ENCODE measurements around the gene NDUFA12.

The NDUFA12 gene

DNA sequence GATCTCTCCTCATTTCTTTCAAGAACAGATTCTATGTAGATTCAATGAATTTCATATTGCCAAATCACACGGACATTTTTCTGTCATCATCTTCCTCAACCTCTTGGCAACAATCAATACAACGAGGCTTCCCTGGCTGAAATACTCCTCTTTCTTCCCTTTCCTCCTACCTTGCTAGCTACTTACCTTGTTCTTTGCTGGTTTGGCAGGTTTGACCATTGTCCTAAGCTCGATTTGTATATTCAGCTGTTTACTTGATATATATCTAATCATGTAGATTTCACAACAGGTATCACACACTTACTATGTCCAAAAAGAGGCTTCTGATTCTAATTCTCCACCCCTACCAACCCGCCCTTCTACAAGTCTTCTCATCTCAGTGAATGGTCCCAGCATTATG lies 23.6 kb downstream of the NDUFA12 start:
- H3K4me3 ChIP-seq (replicated peaks; ENCODE audit: insufficient read depth, low read length): no peak overlapping the region
- TF ChIP-seq POLR2AphosphoS5 (IDR thresholded peaks at IDR 0.05; ENCODE audit: low read depth) (no peak), SPI1 (IDR thresholded peaks at IDR 0.05; ENCODE audit: borderline replicate concordance, low read depth) (no peak), GABPA (IDR thresholded peaks at IDR 0.05; ENCODE audit: low read depth) (no peak)
- TF ChIP-seq, protein P1, sequence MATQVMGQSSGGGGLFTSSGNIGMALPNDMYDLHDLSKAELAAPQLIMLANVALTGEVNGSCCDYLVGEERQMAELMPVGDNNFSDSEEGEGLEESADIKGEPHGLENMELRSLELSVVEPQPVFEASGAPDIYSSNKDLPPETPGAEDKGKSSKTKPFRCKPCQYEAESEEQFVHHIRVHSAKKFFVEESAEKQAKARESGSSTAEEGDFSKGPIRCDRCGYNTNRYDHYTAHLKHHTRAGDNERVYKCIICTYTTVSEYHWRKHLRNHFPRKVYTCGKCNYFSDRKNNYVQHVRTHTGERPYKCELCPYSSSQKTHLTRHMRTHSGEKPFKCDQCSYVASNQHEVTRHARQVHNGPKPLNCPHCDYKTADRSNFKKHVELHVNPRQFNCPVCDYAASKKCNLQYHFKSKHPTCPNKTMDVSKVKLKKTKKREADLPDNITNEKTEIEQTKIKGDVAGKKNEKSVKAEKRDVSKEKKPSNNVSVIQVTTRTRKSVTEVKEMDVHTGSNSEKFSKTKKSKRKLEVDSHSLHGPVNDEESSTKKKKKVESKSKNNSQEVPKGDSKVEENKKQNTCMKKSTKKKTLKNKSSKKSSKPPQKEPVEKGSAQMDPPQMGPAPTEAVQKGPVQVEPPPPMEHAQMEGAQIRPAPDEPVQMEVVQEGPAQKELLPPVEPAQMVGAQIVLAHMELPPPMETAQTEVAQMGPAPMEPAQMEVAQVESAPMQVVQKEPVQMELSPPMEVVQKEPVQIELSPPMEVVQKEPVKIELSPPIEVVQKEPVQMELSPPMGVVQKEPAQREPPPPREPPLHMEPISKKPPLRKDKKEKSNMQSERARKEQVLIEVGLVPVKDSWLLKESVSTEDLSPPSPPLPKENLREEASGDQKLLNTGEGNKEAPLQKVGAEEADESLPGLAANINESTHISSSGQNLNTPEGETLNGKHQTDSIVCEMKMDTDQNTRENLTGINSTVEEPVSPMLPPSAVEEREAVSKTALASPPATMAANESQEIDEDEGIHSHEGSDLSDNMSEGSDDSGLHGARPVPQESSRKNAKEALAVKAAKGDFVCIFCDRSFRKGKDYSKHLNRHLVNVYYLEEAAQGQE (IDR thresholded peaks at IDR 0.05; ENCODE audit: insufficient replicate concordance, low read depth): no peak
- TF ChIP-seq, protein P2, sequence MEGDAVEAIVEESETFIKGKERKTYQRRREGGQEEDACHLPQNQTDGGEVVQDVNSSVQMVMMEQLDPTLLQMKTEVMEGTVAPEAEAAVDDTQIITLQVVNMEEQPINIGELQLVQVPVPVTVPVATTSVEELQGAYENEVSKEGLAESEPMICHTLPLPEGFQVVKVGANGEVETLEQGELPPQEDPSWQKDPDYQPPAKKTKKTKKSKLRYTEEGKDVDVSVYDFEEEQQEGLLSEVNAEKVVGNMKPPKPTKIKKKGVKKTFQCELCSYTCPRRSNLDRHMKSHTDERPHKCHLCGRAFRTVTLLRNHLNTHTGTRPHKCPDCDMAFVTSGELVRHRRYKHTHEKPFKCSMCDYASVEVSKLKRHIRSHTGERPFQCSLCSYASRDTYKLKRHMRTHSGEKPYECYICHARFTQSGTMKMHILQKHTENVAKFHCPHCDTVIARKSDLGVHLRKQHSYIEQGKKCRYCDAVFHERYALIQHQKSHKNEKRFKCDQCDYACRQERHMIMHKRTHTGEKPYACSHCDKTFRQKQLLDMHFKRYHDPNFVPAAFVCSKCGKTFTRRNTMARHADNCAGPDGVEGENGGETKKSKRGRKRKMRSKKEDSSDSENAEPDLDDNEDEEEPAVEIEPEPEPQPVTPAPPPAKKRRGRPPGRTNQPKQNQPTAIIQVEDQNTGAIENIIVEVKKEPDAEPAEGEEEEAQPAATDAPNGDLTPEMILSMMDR (IDR thresholded peaks at IDR 0.05; ENCODE audit: insufficient read depth, low read length): no peak
- no peak for DNase-seq (ENCODE audit: low read depth in 1 of 2, low spot score in 1 of 2)
- H3K27me3 ChIP-seq (ENCODE audit: insufficient read depth, poor library complexity, severe bottlenecking): no peaks in the 10 kb centered on the region
- H3K27ac ChIP-seq (replicated peaks): no peak overlapping the region

DNA sequence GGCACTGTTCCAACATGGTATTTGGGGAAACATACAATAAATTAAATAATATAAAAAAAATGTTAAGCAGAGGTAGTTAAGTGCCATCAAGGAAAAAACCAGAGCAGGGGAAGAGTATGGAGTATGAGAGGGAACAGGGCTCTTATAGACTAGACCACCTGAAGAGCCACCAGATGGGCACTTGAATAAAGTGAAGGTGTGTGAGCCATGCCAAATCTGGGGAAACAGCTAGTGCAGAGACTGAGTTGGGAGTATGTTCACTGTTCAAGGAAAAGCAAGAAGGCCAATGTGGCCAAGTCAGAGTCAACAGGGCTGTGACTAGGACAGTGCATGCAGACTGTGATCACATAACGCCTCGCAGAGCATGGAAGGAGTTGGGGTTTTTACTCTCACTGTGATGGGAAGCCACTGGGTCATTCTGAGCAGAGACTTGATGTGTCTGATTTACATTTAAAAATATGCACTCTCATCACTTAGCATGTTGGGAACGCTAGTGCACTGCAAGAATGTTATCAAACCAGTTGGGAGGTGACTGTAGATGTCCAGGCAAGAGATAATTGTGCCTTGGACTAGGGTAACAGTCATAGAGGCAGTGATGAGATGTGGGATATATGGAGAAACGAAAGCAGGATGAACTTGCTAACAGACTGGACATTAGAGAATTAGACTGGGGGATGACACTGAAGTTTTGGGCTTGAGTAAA lies 25.6 kb downstream of the NDUFA12 start:
- no peak for DNase-seq (ENCODE audit: low read depth in 1 of 2, low spot score in 1 of 2)
- TF ChIP-seq SPI1 (IDR thresholded peaks at IDR 0.05; ENCODE audit: borderline replicate concordance, low read depth) (no peak), POLR2AphosphoS5 (IDR thresholded peaks at IDR 0.05; ENCODE audit: low read depth) (no peak), GABPA (IDR thresholded peaks at IDR 0.05; ENCODE audit: low read depth) (no peak)
- TF ChIP-seq, protein P1 (IDR thresholded peaks at IDR 0.05; ENCODE audit: insufficient replicate concordance, low read depth): no peak
- TF ChIP-seq, protein P2 (IDR thresholded peaks at IDR 0.05; ENCODE audit: insufficient read depth, low read length): no peak
- Histone ChIP-seq H3K4me3 (replicated peaks; ENCODE audit: insufficient read depth, low read length) (no peak overlapping the region), H3K27me3 (ENCODE audit: insufficient read depth, poor library complexity, severe bottlenecking) (no peaks in the 10 kb centered on the region), H3K27ac (replicated peaks) (no peak overlapping the region)

DNA sequence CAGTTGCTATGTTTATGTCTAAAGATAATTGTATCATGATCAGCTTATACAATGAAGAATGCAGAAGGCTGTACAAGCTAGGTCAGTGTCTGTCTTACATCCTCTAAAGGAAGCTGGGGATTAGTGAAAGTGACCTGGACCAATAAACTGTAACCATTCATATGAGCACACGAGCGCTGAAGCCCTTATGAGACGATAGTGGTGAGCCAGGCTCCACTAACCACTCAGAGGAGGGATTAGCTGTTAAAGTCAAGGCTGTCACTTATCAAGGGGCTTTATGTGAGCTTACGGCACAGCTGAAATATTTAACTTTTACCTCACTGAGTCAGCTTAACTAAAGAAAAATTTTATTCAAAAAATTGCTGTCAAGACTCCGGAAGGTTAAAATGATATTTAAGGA lies 30.3 kb downstream of the NDUFA12 start:
- no peak overlapping the region for H3K27ac ChIP-seq (replicated peaks)
- TF ChIP-seq, protein P2 (IDR thresholded peaks at IDR 0.05; ENCODE audit: insufficient read depth, low read length): no peak
- TF ChIP-seq GABPA (IDR thresholded peaks at IDR 0.05; ENCODE audit: low read depth): no peak
- no peak for TF ChIP-seq POLR2AphosphoS5 (IDR thresholded peaks at IDR 0.05; ENCODE audit: low read depth)
- TF ChIP-seq, protein P1 (IDR thresholded peaks at IDR 0.05; ENCODE audit: insufficient replicate concordance, low read depth): no peak
- no peaks in the 10 kb centered on the region for H3K27me3 ChIP-seq (ENCODE audit: insufficient read depth, poor library complexity, severe bottlenecking)
- no peak overlapping the region for H3K4me3 ChIP-seq (replicated peaks; ENCODE audit: insufficient read depth, low read length)
- no peak for DNase-seq (ENCODE audit: low read depth in 1 of 2, low spot score in 1 of 2)
